ENCODE results near the gene RTP4.

Gene RTP4

DNA sequence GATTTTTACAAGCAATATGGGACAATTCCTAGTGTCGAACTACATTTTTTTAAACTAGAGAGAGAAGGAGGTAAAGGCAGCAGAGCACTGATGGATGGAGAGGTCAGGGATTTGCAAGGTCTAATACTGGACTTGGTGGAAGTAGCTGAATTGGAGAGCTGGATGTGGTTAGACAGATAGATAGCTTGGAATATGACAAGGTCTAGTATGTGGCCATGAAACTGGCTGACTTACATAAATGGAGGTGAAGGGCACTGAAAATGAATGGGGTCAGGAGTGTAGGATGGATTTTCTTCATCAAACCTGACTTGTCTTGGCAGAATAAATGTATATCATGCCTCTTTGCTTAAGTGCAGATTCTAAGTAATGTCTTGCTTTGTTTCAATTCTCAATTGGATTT is 10.1 kb upstream of the RTP4 start:
- no peaks in the 10 kb centered on the region for H3K9me2 ChIP-seq (replicated peaks; ENCODE audit: low read depth, low read length)
- no peaks in the 10 kb centered on the region for H3K4me1 ChIP-seq (ENCODE audit: insufficient read depth, low read length, poor library complexity, severe bottlenecking)
- no peaks in the 10 kb centered on the region for H3K9me3 ChIP-seq (ENCODE audit: insufficient read depth, low read depth, low read length)
- TF ChIP-seq CTCF (conservative IDR thresholded peaks at IDR 0.05; ENCODE audit: low read length) (no peak), EZH2phosphoT487 (IDR thresholded peaks at IDR 0.05; ENCODE audit: borderline replicate concordance) (no peak)
- H3K27me3 ChIP-seq (ENCODE audit: insufficient read depth, low read length, poor library complexity, severe bottlenecking): no peaks in the 10 kb centered on the region
- H3K36me3 ChIP-seq (ENCODE audit: insufficient read depth, low read length): no peaks in the 10 kb centered on the region
- H3K9ac ChIP-seq (ENCODE audit: low read depth, low read length, poor library complexity, severe bottlenecking): no peak overlapping the region
- no peaks in the 10 kb centered on the region for H3F3A ChIP-seq (ENCODE audit: low read depth)
- H3K4me2 ChIP-seq (ENCODE audit: low read depth, low read length, poor library complexity, severe bottlenecking): no peak overlapping the region
- H3K79me2 ChIP-seq (ENCODE audit: insufficient read depth, low read length): no peaks in the 10 kb centered on the region
- H2AFZ ChIP-seq (ENCODE audit: low read length): no peak overlapping the region
- no peak overlapping the region for H3K4me3 ChIP-seq (ENCODE audit: low read length, poor library complexity, severe bottlenecking)
- no peaks in the 10 kb centered on the region for H4K20me1 ChIP-seq (ENCODE audit: insufficient read depth, low read length, poor library complexity, severe bottlenecking)

GRCh38 chr3:187359798-187360486 is 8.2 kb upstream of the RTP4 start:
- Histone ChIP-seq H4K20me1 (ENCODE audit: insufficient read depth, low read length, poor library complexity, severe bottlenecking) (no peaks in the 10 kb centered on the region), H3K79me2 (ENCODE audit: insufficient read depth, low read length) (no peaks in the 10 kb centered on the region), H3K4me2 (ENCODE audit: low read depth, low read length, poor library complexity, severe bottlenecking) (no peak overlapping the region), H3F3A (ENCODE audit: low read depth) (no peaks in the 10 kb centered on the region), H3K4me1 (ENCODE audit: insufficient read depth, low read length, poor library complexity, severe bottlenecking) (no peaks in the 10 kb centered on the region), H3K9me3 (ENCODE audit: insufficient read depth, low read depth, low read length) (no peaks in the 10 kb centered on the region), H2AFZ (ENCODE audit: low read length) (no peak overlapping the region), H3K9me2 (replicated peaks; ENCODE audit: low read depth, low read length) (no peaks in the 10 kb centered on the region), H3K9ac (ENCODE audit: low read depth, low read length, poor library complexity, severe bottlenecking) (no peak overlapping the region), H3K36me3 (ENCODE audit: insufficient read depth, low read length) (no peaks in the 10 kb centered on the region), H3K4me3 (ENCODE audit: low read length, poor library complexity, severe bottlenecking) (no peak overlapping the region), H3K27me3 (ENCODE audit: insufficient read depth, low read length, poor library complexity, severe bottlenecking) (no peaks in the 10 kb centered on the region)
- TF ChIP-seq EZH2phosphoT487 (IDR thresholded peaks at IDR 0.05; ENCODE audit: borderline replicate concordance): no peak
- TF ChIP-seq CTCF (conservative IDR thresholded peaks at IDR 0.05; ENCODE audit: low read length): no peak

GRCh38 chr3:187360596-187360995 is 7.6 kb upstream of the RTP4 start:
- Histone ChIP-seq H2AFZ (ENCODE audit: low read length) (no peak overlapping the region), H3K4me1 (ENCODE audit: insufficient read depth, low read length, poor library complexity, severe bottlenecking) (no peaks in the 10 kb centered on the region)

More at GRCh38 chr3:187360596-187360995, 7.6 kb upstream of the RTP4 start:
- Histone ChIP-seq H3K27me3 (ENCODE audit: insufficient read depth, low read length, poor library complexity, severe bottlenecking) (no peaks in the 10 kb centered on the region), H3K9ac (ENCODE audit: low read depth, low read length, poor library complexity, severe bottlenecking) (no peak overlapping the region), H3F3A (ENCODE audit: low read depth) (no peaks in the 10 kb centered on the region), H3K4me3 (ENCODE audit: low read length, poor library complexity, severe bottlenecking) (no peak overlapping the region), H3K36me3 (ENCODE audit: insufficient read depth, low read length) (no peaks in the 10 kb centered on the region), H3K79me2 (ENCODE audit: insufficient read depth, low read length) (no peaks in the 10 kb centered on the region), H4K20me1 (ENCODE audit: insufficient read depth, low read length, poor library complexity, severe bottlenecking) (no peaks in the 10 kb centered on the region), H3K4me2 (ENCODE audit: low read depth, low read length, poor library complexity, severe bottlenecking) (no peak overlapping the region), H3K9me3 (ENCODE audit: insufficient read depth, low read depth, low read length) (no peaks in the 10 kb centered on the region), H3K9me2 (replicated peaks; ENCODE audit: low read depth, low read length) (no peaks in the 10 kb centered on the region)
- no peak for TF ChIP-seq CTCF (conservative IDR thresholded peaks at IDR 0.05; ENCODE audit: low read length)
- TF ChIP-seq EZH2phosphoT487 (IDR thresholded peaks at IDR 0.05; ENCODE audit: borderline replicate concordance): no peak
